GM19372 (cell line): ENCODE data around the gene MAP4K4.
"Not testable (repeated sequence)": the region's sequence is repeated elsewhere in the genome, so short reads cannot be mapped to it uniquely, and the experiment has no call there.

Experiments used
- ATAC-seq: cut with Tn5 transposase; IDR thresholded peaks from one replicate; pipeline ENCODE4 v1.9.1; 2021; ENCODE audit warnings: mild to moderate bottlenecking, low read depth, moderate library complexity; ENCODE audit not compliant: unreplicated experiment

Gene MAP4K4

GRCh38 chr2:101738649-101739048 is 41.1 kb downstream of the MAP4K4 start:
- ATAC-seq = no peak

GRCh38 chr2:101740555-101740964 is 43.1 kb downstream of the MAP4K4 start:
- no peak for ATAC-seq

- ATAC-seq = no peak
Measured at GRCh38 chr2:101741775-101742520, 44.4 kb downstream of the MAP4K4 start.

- ATAC-seq = no peak
Measured at GRCh38 chr2:101742547-101742946, 45.0 kb downstream of the MAP4K4 start.

- ATAC-seq = no peak
Measured at GRCh38 chr2:101743288-101743687, 45.8 kb downstream of the MAP4K4 start.

- no peak for ATAC-seq
Measured at GRCh38 chr2:101744832-101745231, 47.3 kb downstream of the MAP4K4 start.

- ATAC-seq = no peak
Measured at GRCh38 chr2:101745711-101746694, 48.5 kb downstream of the MAP4K4 start.

- ATAC-seq = no peak
Measured at GRCh38 chr2:101748000-101748399, 50.5 kb downstream of the MAP4K4 start.

GRCh38 chr2:101748462-101748861 is 51.0 kb downstream of the MAP4K4 start:
- ATAC-seq = not testable (repeated sequence)

- ATAC-seq = no peak
Measured at GRCh38 chr2:101750688-101751087, 53.2 kb downstream of the MAP4K4 start.

- no peak for ATAC-seq
Measured at GRCh38 chr2:101751276-101751815, 53.8 kb downstream of the MAP4K4 start.

- peak; percentile 66 for ATAC-seq
Measured at GRCh38 chr2:101751875-101752619, 54.5 kb downstream of the MAP4K4 start.

- no peak for ATAC-seq
Measured at GRCh38 chr2:101752716-101753616, 55.5 kb downstream of the MAP4K4 start.

- ATAC-seq = no peak
Measured at GRCh38 chr2:101753720-101754490, 56.4 kb downstream of the MAP4K4 start.

- no peak for ATAC-seq
Measured at GRCh38 chr2:101754618-101755017, 57.1 kb downstream of the MAP4K4 start.

- ATAC-seq = no peak
Measured at GRCh38 chr2:101756266-101756665, 58.8 kb downstream of the MAP4K4 start.

GRCh38 chr2:101758001-101758400 is 60.5 kb downstream of the MAP4K4 start:
- ATAC-seq = peak; percentile 41

GRCh38 chr2:101759162-101759561 is 61.7 kb downstream of the MAP4K4 start:
- no peak for ATAC-seq
